ENCODE results near the gene DNAJC15.

The DNAJC15 gene

DNA sequence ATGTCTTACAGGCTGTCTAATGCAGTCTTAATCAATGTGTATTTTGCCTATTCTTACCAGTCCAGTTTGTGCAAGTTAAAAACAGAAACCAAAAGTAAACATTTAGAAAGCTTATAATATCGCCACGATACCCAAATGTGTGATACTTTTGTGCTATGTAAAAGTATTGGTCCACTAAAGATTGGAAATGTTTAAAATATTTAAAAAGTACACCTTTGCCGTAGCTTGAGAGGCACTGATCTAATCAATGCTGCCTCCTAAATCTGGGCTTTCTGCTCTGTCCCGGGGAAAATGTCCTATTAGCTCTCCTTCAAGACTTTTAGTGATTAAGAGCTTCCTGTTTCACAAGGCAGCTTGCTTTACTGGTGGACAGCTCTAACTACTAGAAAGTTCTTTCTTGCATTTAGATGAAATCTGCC is 64.7 kb downstream of the DNAJC15 start:
- ATAC-seq, result peak in 1 of 2 donors; percentile 43

- peak; percentile 13 to 46 for ATAC-seq
These were observed 66.6 kb downstream of the DNAJC15 start for GRCh38 chr13:43089912-43090498.

- ATAC-seq, result peak; percentile 95 to 99
These were observed 71.5 kb downstream of the DNAJC15 start for GRCh38 chr13:43094901-43095300.

DNA sequence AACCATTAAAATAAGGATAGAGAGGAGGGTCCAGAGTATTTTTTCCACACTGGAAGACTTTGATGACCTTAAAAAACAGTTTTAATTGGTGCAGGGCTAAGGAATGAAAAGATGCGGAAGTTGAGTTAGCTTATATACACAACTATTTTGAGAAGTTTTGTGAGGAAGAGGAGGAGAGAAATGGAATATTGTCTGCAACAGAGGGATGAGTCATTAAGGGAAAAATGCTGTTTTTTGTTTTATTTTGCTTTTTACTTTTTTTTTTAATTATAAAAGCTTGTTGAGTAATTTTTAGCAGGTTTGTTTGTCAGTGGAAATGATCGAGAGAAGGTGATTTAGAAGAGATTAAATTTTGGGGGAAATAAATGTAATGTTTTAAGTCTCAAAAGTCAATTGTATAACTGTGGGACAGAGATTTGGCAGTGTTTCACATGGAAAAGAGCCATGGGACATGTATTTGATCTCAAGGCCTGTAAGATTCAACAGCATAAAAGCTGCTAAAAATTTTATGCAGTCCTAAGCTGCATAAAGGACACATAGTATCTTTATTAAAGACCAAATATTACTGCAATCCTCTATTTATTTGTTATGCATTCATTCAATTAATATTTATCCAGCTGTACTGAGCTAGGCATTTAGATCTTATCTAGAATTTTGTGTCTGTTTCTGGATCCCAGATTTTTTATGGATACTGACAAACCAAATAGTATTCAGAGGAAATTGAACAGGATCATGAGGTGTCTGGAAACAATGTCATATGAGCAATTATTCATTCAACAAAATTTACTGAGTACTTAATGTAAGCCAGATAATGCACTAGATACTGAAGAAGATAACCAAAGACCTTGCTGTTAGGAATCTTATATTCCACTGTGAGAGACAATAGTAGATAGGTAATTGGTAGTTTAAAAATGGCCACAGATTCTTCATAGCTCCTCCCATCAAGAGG is 72.7 kb downstream of the DNAJC15 start:
- ATAC-seq, result no peak

GRCh38 chr13:43100667-43101066 is 77.3 kb downstream of the DNAJC15 start:
- no peak for ATAC-seq

GRCh38 chr13:43102304-43102703 is 78.9 kb downstream of the DNAJC15 start:
- ATAC-seq, result no peak

GRCh38 chr13:43107780-43108179 is 84.4 kb downstream of the DNAJC15 start:
- ATAC-seq, result no peak

GRCh38 chr13:43110036-43110435 is 86.7 kb downstream of the DNAJC15 start:
- no peak for ATAC-seq

GRCh38 chr13:43110658-43111057 is 87.3 kb downstream of the DNAJC15 start:
- no peak for ATAC-seq

DNA sequence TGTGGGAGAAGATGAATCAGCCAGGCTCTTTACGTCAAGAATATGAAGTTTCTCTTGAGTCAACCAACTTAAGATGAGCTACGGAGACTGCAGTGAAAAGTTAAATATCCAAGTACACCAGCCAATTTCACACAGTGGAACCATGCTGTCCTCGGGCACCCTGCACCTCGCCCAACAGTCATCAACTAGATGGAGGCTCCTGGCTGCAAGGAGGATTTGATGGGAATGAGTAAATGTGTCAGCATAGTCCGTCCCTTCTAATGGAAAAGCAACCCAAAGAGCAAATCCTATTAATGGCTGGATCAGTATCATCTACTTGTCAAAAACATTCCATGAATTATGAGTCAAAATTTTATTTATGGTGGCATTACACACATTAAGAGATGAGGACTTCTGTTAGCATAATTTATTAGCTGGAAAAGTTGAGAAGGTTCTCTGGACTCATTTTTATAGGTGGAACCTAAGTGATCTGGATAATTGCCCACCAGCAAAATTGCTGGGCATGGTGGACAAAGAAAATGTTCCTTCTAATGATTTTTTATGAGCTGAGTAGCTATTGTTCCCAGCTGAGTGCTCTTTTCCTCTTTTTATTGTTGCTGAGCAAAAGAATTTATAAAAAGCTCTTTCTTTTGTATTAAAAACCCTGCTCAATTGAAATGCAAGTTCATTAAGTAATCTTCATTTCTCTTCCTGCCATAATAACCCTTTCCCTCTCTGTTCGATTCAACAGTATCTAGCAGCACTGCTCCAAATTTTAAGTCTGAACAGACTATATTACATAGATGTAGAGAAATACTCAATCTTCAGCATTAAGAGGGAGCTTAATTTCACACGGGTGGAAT is 88.4 kb downstream of the DNAJC15 start:
- ATAC-seq, result no peak

DNA sequence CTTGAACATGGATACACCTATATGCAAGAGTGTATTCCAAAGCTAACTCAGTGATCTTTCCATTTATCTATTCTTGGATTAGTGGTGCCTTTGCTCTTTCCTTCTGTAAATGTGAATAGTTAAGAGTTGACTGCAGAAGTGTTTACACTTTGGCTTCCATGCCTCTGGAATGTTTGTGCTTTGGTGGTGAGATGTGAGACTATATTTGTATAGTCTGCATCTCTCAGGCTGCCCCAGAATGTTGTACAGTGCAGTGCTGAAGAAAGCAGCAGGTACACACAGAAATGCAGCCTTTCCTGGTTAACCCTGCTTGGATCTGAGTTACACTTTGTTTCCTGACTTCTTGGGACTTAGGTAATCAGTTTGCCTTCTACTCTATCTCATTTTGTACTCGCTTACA is 90.2 kb downstream of the DNAJC15 start:
- ATAC-seq, result no peak

GRCh38 chr13:43114504-43114903 is 91.1 kb downstream of the DNAJC15 start:
- ATAC-seq, result no peak

GRCh38 chr13:43115141-43115540 is 91.8 kb downstream of the DNAJC15 start:
- no peak for ATAC-seq

DNA sequence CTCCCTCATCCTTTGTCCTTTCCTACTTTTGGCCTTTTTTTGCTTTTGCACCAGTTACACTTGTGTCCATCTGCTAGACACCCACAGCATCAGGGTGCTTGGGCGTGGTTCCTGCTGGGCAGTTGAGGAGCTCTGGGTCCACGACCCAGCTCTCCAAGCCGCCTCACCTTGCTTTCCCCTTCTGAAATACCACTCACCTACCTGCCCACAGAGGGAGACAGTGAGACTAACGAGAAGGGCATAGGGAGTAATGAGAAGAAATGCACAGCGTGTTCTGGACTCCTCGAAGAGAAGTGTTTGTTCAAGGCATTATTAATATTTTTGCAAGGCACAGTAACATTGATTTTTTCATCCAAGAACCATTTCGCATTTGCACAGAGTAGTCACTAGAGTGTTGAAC is 92.9 kb downstream of the DNAJC15 start:
- ATAC-seq, result no peak

- no peak for ATAC-seq
These were observed 95.1 kb downstream of the DNAJC15 start for GRCh38 chr13:43118521-43118920.

GRCh38 chr13:43119206-43119605 is 95.8 kb downstream of the DNAJC15 start:
- ATAC-seq, result no peak

- no peak for ATAC-seq
These were observed 99.4 kb downstream of the DNAJC15 start for GRCh38 chr13:43122791-43123190.

- no peak for ATAC-seq
These were observed 100.5 kb downstream of the DNAJC15 start for GRCh38 chr13:43123856-43124255.

DNA sequence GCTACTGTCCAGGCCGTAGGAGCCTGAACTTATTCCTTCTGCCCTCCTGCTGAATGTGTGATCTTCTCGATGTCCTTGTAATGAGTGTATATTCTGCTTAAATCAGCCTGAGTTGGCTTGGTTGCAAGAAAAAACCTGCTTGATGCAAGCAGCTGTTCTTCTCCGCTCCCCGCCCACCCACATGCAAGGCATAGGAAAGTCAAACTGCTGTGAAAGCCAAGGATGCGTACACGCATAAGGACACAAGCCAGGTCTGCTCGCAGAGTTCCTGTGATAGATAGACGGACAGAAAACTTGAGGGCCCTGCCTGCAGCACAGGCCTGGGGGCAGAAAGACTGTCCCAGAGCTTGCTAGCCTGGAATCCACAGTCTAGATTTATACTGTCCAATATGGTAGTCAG is 101.1 kb downstream of the DNAJC15 start:
- no peak for ATAC-seq

GRCh38 chr13:43126420-43126819 is 103.0 kb downstream of the DNAJC15 start:
- no peak for ATAC-seq

GRCh38 chr13:43127103-43127798 is 103.9 kb downstream of the DNAJC15 start:
- no peak for ATAC-seq

- ATAC-seq, result no peak
These were observed 104.4 kb downstream of the DNAJC15 start for GRCh38 chr13:43127827-43128226.
